DND-41 (cell line): Measurements from ENCODE around the gene SAP30L.

Experiments used
- ATAC-seq: fragments of 200-7000 bp; cut with Tn5 transposase; 3 replicates; pipeline ENCODE4 v1.9.1; 2021; ENCODE audit warnings: low read depth; ENCODE audit not compliant: insufficient read depth
- DNase-seq: peaks from one replicate; pipeline ENCODE4 v3.0.0-alpha.2; 2020
- H2AFZ ChIP-seq: 2 replicates; pipeline ENCODE4 v1.6.0; 2012; ENCODE audit warnings: low read depth, low read length
- H3K27ac ChIP-seq: 2 replicates; pipeline ENCODE4 v1.5.1; 2012; ENCODE audit warnings: low read length, inconsistent platforms
- H3K27me3 ChIP-seq: fragments of 200-600 bp; sonication (generic); 2 replicates; pipeline ENCODE4 v1.6.0; 2012; ENCODE audit warnings: low read length, mild to moderate bottlenecking, inconsistent platforms; ENCODE audit not compliant: insufficient read depth, poor library complexity
- H3K36me3 ChIP-seq: 2 replicates; pipeline ENCODE4 v1.5.1; 2012; ENCODE audit warnings: low read length, inconsistent platforms; ENCODE audit not compliant: insufficient read depth
- H3K4me1 ChIP-seq: 2 replicates; pipeline ENCODE4 v1.5.1; 2012; ENCODE audit warnings: mild to moderate bottlenecking, low read length; ENCODE audit not compliant: insufficient read depth
- H3K4me2 ChIP-seq: 2 replicates; pipeline ENCODE4 v1.6.0; 2012; ENCODE audit warnings: mild to moderate bottlenecking, moderate library complexity, low read length, inconsistent platforms; ENCODE audit not compliant: insufficient read depth
- H3K4me3 ChIP-seq, 2 experiments: fragments of 200-600 bp in 1 of 2; shearing (Covaris generic) in 1 of 2; 2 replicates each; pipeline ENCODE4 v1.5.1; 2012 to 2016; ENCODE audit warnings: inconsistent platforms in 2 of 2, low read length in 2 of 2, mild to moderate bottlenecking in 2 of 2, low read depth in 1 of 2, moderate library complexity in 1 of 2
- H3K79me2 ChIP-seq: 2 replicates; pipeline ENCODE4 v1.6.0; 2012; ENCODE audit warnings: low read length, inconsistent platforms; ENCODE audit not compliant: insufficient read depth
- H3K9ac ChIP-seq: 2 replicates; pipeline ENCODE4 v1.6.0; 2012; ENCODE audit warnings: low read depth, mild to moderate bottlenecking, inconsistent platforms, low read length, moderate library complexity
- H3K9me3 ChIP-seq: 2 replicates; pipeline ENCODE4 v1.5.1; 2012; ENCODE audit warnings: low read length, moderate library complexity, mild to moderate bottlenecking, inconsistent platforms; ENCODE audit not compliant: insufficient read depth, severe bottlenecking
- H4K20me1 ChIP-seq: 2 replicates; pipeline ENCODE4 v1.6.0; 2012; ENCODE audit warnings: low read length; ENCODE audit not compliant: insufficient read depth
- EZH2 ChIP-seq: IDR thresholded peaks from 3 replicates; pipeline ENCODE4 v1.6.1; 2012; ENCODE audit warnings: borderline replicate concordance, low read depth, mild to moderate bottlenecking, moderate library complexity, low read length, inconsistent platforms; ENCODE audit not compliant: severe bottlenecking
- TF ChIP-seq, protein P1 (sequence below): IDR thresholded peaks from 2 replicates; pipeline ENCODE4 v1.5.1; 2012; ENCODE audit warnings: borderline replicate concordance, low read length, moderate library complexity, mild to moderate bottlenecking; ENCODE audit not compliant: poor library complexity, severe bottlenecking; ENCODE audit errors: extremely low read depth

Gene SAP30L

DNA sequence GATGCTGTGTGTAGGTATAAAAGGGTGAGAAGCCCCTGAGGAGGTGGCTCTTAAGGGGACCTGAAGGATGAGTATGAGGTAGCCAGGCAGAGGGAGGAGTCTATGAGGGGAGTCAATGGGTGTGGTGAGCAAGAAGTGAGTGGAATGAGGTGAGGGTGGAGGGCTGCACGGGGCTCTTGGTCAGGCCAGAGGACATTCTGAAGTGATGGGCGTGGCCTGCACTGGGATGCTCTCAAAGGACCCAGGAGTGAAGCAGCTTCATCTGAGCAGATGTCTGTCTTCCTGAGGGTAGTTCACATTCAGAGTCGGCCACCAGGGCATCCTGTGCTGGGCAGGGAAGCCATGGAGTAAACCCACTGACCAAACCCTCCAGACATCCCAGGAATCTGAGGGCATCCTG, 45.1 kb upstream of the SAP30L start:
- no peaks in the 10 kb centered on the region for H3K27me3 ChIP-seq

DNA sequence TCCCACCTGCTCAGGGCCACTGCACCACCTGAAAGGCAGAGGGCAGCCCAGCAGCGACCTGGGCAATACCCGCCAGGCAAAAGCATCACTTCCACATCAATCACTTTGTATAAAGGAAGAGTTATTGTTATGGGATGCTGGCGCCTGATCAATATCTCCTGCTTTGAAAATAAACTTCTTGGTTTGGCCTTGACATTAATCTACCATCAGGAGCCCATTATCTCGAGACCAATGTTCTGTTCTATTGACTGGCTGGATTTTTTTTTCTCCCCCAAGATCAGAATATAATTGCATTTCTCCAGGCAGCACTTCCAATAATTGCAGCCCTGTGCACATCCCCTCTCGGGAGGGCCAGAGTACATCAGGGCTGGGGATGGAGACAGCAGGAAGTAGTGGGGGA, 44.4 kb upstream of the SAP30L start:
- 0 out of 2 replicates have a peak, but pooled peaks cover 3% of the 10 kb centered on the region for H4K20me1 ChIP-seq
- H3K36me3 ChIP-seq, result 0 out of 2 replicates have a peak, but pooled peaks cover 5% of the 10 kb centered on the region
- H3K9ac ChIP-seq, result no peak overlapping the region
- no peaks in the 10 kb centered on the region for H3K79me2 ChIP-seq
- no peak overlapping the region for H2AFZ ChIP-seq
- H3K4me1 ChIP-seq, result peaks cover 6% of the 10 kb centered on the region
- no peaks in the 10 kb centered on the region for H3K9me3 ChIP-seq
- no peaks in the 10 kb centered on the region for H3K27me3 ChIP-seq
- no peak overlapping the region for H3K4me2 ChIP-seq
- ATAC-seq, result no peak
- no peak overlapping the region for H3K27ac ChIP-seq
- no peak overlapping the region for H3K4me3 ChIP-seq
- DNase-seq, result no peak
- TF ChIP-seq, protein P1, sequence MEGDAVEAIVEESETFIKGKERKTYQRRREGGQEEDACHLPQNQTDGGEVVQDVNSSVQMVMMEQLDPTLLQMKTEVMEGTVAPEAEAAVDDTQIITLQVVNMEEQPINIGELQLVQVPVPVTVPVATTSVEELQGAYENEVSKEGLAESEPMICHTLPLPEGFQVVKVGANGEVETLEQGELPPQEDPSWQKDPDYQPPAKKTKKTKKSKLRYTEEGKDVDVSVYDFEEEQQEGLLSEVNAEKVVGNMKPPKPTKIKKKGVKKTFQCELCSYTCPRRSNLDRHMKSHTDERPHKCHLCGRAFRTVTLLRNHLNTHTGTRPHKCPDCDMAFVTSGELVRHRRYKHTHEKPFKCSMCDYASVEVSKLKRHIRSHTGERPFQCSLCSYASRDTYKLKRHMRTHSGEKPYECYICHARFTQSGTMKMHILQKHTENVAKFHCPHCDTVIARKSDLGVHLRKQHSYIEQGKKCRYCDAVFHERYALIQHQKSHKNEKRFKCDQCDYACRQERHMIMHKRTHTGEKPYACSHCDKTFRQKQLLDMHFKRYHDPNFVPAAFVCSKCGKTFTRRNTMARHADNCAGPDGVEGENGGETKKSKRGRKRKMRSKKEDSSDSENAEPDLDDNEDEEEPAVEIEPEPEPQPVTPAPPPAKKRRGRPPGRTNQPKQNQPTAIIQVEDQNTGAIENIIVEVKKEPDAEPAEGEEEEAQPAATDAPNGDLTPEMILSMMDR, result no peak
- TF ChIP-seq EZH2, result no peak

More for the DNA sequence above, 45.1 kb upstream of the SAP30L start:
- H2AFZ ChIP-seq, result no peak overlapping the region
- no peak for ATAC-seq
- no peak overlapping the region for H3K9ac ChIP-seq
- DNase-seq, result no peak
- H3K4me2 ChIP-seq, result no peak overlapping the region
- H3K4me3 ChIP-seq, result no peak overlapping the region
- H3K36me3 ChIP-seq, result 0 out of 2 replicates have a peak, but pooled peaks cover 5% of the 10 kb centered on the region
- H3K4me1 ChIP-seq, result peaks cover 6% of the 10 kb centered on the region
- no peaks in the 10 kb centered on the region for H3K9me3 ChIP-seq
- H3K27ac ChIP-seq, result no peak overlapping the region
- H4K20me1 ChIP-seq, result 0 out of 2 replicates have a peak, but pooled peaks cover 3% of the 10 kb centered on the region
- no peak for TF ChIP-seq EZH2
- TF ChIP-seq, protein P1, result no peak
- no peaks in the 10 kb centered on the region for H3K79me2 ChIP-seq

DNA sequence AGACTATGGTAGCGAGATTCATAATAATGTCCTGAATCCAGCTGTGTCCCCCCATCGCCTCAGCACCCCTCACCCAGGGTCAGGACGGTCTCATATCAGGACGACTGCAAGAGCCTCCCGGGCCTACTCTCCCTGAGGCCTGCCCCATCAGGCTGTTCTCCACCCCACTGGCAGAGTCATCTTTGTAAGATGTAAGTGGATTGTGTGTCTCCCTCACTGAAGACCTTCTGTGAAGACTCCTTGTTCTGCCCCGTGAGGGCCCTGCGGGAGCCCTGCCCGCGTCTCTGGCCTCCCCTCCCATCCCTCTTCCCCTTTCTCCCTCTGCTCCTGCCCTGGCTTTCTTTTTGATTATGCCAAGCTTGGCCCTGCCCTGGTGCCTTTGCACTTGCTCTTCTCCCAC, 43.9 kb upstream of the SAP30L start:
- H4K20me1 ChIP-seq, result 0 out of 2 replicates have a peak, but pooled peaks cover 3% of the 10 kb centered on the region
- no peak overlapping the region for H3K9ac ChIP-seq
- 0 out of 2 replicates have a peak, but pooled peaks cover 5% of the 10 kb centered on the region for H3K36me3 ChIP-seq
- H3K27ac ChIP-seq, result no peak overlapping the region
- no peak overlapping the region for H3K4me3 ChIP-seq
- no peak overlapping the region for H2AFZ ChIP-seq
- H3K27me3 ChIP-seq, result no peaks in the 10 kb centered on the region
- no peak for TF ChIP-seq EZH2
- TF ChIP-seq, protein P1, result no peak
- H3K4me2 ChIP-seq, result no peak overlapping the region
- DNase-seq (no peak), ATAC-seq (no peak)
- peaks cover 6% of the 10 kb centered on the region for H3K4me1 ChIP-seq
- no peaks in the 10 kb centered on the region for H3K79me2 ChIP-seq
- H3K9me3 ChIP-seq, result no peaks in the 10 kb centered on the region
